ENCODE measurements around the gene POTEH.
"Not testable (repeated sequence)": the region's sequence is repeated elsewhere in the genome, so short reads cannot be mapped to it uniquely, and the experiment has no call there.

POTEH gene

DNA sequence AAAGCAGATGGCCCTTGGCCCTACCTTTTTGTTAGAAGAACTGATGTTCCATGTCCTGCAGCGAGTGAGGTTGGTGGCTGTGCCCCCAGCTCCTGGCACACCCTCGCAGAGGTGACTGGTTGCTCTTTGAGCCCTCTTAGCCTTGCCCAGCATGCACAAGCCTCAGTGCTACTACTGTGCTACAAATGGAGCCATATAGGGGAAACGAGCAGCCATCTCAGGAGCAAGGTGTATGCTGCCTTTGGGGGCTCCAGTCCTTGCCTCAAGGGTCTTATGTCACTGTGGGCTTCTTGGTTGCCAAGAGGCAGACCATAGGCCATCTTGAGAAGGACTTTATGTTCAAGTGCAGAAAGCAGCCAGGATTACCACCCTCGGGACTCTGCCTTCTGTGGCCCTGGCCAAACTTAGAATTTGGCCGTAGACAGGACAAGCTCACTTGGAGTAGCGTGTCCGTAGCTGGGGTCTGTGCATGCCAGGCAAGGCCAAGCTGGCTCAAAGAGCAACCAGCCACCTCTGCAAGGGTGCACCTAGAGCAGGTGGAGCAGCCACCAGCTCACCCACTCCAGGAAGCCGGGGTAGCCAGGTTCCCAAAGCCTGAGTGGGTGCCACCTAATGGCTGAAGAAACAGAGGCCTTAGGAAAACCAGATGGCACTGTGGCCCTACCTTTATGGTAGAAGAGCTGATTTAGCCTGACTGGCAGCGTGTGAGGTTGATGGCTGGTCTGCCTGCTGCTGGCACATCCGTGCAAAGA, 48.5 kb downstream of the POTEH start:
- not testable (repeated sequence) for DNase-seq

DNA sequence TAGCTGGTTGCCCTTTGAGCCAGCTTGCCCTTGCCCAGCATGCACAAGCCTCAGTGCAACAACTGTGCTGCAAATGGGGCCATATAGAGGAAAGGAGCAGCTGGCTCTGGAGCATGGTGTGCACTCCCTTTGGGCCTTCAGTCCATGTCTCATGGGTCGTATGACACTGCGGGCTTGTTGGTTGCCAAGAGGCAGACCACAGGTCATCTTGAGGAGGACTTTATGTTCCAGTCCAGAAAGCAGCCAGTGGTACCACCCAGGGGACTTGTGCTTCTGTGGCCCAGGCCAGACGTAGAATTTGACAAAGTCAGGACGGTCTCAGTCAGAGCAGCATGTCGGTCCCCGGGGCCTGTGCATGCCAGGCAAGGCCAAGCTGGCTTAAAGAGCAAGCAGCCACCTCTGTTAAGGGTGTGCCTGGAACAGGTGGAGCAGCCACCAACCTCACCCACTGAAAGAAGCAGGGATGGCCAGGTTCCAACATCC, 49.1 kb downstream of the POTEH start:
- not testable (repeated sequence) for DNase-seq

DNA sequence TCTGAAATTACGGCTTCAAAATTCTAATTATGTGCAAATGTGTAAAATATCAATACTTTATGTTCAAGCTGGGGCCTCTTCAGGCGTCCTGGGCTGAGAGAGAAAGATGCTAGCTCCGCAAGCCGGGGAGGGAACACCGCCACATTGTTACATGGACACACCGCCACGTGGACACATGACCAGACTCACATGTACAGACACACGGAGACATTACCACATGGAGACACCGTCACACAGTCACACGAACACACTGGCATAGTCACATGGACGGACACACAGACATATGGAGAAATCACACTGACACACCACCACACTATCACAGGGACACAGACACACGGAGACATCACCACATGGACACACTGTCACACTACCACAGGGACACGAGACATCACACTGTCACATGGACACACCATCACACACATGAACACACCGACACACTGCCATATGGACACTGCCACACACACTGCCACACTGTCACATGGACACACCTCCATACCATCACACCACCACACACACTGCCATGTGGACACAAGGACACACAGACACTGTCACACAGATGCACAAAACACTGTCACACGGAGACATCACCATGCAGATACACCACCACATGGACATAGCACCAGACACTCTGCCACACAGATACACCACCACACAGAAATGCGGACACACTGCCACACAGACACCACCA, 58.0 kb downstream of the POTEH start:
- not testable (repeated sequence) for DNase-seq

GRCh38 chr22:15749181-15749970, 59.5 kb downstream of the POTEH start:
- not testable (repeated sequence) for DNase-seq

- not testable (repeated sequence) for DNase-seq
Measured at GRCh38 chr22:15759443-15760097, 69.7 kb downstream of the POTEH start.

DNA sequence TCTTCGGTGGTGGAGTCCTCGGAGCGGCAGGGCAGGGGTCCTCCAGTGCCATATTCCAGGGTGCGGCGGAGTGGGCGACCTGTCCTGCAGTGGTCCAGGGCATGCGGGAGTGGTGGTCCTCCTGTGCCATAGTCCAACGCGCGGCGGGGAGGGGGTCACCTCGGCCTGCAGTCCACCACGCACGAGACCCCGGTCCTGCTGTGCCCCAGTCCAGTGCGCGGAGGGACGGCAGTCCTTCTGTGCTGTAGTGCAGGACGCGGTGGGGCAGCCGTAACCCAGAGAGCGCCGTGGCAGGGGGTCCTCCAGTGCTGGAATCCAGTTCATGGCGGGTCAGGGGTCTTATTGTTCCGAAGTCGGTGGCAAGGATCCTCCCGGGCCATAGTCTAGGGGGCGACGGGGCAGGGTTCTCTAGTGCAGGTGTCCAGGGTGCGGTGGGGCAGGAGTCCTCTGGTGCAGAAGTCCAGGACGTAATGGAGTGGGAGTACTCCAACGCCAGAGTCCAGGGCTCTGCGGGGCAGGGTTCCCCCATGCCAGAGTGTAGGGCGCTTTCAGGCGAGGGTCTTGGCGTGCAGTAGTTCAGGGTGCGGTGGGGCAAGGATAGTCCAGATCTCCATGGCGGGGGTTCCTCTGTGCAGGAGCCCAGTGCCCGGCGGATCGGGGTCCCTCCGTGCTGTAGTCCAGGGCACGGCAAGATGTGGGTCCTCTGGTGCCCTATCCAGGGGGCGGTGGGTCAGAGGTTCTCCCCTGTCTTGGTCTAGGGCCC, 70.7 kb downstream of the POTEH start:
- not testable (repeated sequence) for DNase-seq

- DNase-seq: not testable (repeated sequence)
Measured at GRCh38 chr22:15761151-15761777, 71.4 kb downstream of the POTEH start.

GRCh38 chr22:15763559-15763958, 73.7 kb downstream of the POTEH start:
- not testable (repeated sequence) for DNase-seq

Data from CD4-positive, alpha-beta T cell treated with Interleukin-1 beta for 1 hour (primary cell).